ENCODE results near the gene EWSR1. TPM values are rescaled to one million over a fixed set of nuclear protein-coding genes. Genes with fewer than 3 reads are reported as not detected.

The EWSR1 gene
- total RNA-seq, 1 donor from 2014 or later = 281 TPM

DNA sequence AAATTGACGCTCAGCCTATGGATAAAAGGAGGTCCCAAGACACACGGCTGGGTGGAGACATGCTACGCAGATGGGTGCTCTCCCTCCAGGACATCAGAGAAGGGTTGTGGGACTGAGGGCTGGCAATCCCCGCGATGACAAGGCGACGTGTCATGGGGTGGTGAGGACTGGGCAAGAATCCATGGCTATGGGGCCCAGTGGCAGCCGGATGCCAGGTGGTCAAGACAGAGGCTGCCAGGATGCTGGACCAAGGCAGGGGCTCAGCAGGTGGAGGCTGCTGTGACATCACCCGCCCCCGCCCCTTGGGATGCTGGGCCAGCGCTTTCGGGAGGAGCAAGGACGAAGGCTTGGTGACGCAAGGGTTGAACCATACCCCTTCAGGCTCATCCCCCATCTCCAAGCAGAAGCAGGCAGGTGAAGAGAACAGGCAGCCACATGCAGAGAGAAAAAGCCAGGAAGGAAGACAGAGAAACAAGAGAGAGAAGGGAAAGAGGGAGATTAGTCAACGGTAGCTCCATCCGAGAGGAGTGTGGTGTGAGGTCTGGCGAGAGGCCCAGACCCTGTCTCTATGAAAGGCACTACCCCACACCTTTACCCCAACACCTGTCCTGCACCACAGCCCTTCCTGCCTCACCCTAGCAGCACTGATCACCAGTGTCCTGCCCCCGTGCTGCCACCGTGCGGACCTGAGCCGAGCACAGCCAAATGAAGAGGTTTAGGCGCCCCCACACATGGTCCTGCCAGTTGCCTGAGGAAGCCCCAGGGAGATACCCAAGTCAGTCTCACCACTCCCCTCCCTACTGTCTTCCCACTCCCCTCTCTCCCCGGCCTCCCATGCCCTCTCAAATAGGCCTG lies 71.5 kb downstream of the EWSR1 start:
- Histone ChIP-seq H3K36me3 (no peaks in the 10 kb centered on the region), H4K20me1 (ENCODE audit: low read depth) (no peaks in the 10 kb centered on the region), H3F3A (ENCODE audit: low read depth) (no peaks in the 10 kb centered on the region), H3K4me1 (no peaks in the 10 kb centered on the region), H2AFZ (replicated peaks) (no peak overlapping the region), H3K4me3 (no peak overlapping the region), H3K27ac (no peak overlapping the region), H3K4me2 (no peak overlapping the region), H3K9me3 (ENCODE audit: low read depth) (no peaks in the 10 kb centered on the region), H3K79me2 (ENCODE audit: low read depth) (no peaks in the 10 kb centered on the region), H3K27me3 (no peaks in the 10 kb centered on the region), H3K9ac (no peak overlapping the region)
- Mint-ChIP-seq H3K4me1 (peaks cover 4% of the 10 kb centered on the region), H3K36me3 (peaks cover 32% of the 10 kb centered on the region), H3K27me3 (ENCODE audit: insufficient read depth, low read depth) (peaks cover 11% of the 10 kb centered on the region), H3K9me3 (no peaks in the 10 kb centered on the region), H3K27ac (no peak overlapping the region), H3K4me3 (no peak overlapping the region)
- DNase-seq (ENCODE audit: low spot score) = no peak
- no peak for TF ChIP-seq EZH2 (IDR thresholded peaks at IDR 0.05)
- no peak for TF ChIP-seq EZH2phosphoT487 (IDR thresholded peaks at IDR 0.05)
- TF ChIP-seq, protein P1, sequence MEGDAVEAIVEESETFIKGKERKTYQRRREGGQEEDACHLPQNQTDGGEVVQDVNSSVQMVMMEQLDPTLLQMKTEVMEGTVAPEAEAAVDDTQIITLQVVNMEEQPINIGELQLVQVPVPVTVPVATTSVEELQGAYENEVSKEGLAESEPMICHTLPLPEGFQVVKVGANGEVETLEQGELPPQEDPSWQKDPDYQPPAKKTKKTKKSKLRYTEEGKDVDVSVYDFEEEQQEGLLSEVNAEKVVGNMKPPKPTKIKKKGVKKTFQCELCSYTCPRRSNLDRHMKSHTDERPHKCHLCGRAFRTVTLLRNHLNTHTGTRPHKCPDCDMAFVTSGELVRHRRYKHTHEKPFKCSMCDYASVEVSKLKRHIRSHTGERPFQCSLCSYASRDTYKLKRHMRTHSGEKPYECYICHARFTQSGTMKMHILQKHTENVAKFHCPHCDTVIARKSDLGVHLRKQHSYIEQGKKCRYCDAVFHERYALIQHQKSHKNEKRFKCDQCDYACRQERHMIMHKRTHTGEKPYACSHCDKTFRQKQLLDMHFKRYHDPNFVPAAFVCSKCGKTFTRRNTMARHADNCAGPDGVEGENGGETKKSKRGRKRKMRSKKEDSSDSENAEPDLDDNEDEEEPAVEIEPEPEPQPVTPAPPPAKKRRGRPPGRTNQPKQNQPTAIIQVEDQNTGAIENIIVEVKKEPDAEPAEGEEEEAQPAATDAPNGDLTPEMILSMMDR (IDR thresholded peaks at IDR 0.05) = no peak

DNA sequence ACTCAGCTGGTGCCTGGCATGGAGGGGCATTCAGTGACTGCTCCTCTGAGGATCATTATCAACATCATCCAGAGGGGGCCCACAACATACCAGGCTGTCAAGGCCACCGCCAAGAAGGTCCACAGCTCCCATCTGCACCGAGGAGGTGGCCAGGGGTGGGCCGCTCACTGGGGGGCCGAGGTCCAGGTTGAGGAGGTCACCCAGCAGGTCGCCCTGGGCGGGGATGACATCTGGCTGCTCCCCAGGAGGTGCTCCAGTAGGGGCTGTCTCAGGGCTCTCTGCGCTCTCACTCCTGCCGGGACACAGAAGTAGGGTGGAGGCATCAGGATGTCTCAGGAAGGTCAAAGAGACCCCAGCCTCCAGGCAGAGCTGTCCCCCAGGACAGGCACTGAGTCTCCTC lies 72.5 kb downstream of the EWSR1 start:
- no peak overlapping the region for H3K4me3 ChIP-seq
- no peak for DNase-seq (ENCODE audit: low spot score)
- H3K27ac ChIP-seq = no peak overlapping the region
- H3K9me3 ChIP-seq (ENCODE audit: low read depth) = no peaks in the 10 kb centered on the region
- no peak overlapping the region for H3K9ac ChIP-seq
- no peak overlapping the region for H2AFZ ChIP-seq (replicated peaks)
- no peaks in the 10 kb centered on the region for H3K4me1 ChIP-seq
- H3K79me2 ChIP-seq (ENCODE audit: low read depth) = no peaks in the 10 kb centered on the region
- H3K4me3 Mint-ChIP-seq = no peak overlapping the region
- H3F3A ChIP-seq (ENCODE audit: low read depth) = no peaks in the 10 kb centered on the region
- TF ChIP-seq EZH2 (IDR thresholded peaks at IDR 0.05) = no peak
- no peak overlapping the region for H3K27ac Mint-ChIP-seq
- peaks cover 4% of the 10 kb centered on the region for H3K4me1 Mint-ChIP-seq
- H3K9me3 Mint-ChIP-seq = no peaks in the 10 kb centered on the region
- peaks cover 11% of the 10 kb centered on the region for H3K27me3 Mint-ChIP-seq (ENCODE audit: insufficient read depth, low read depth)
- peaks cover 28% of the 10 kb centered on the region for H3K36me3 Mint-ChIP-seq
- no peaks in the 10 kb centered on the region for H4K20me1 ChIP-seq (ENCODE audit: low read depth)
- H3K36me3 ChIP-seq = no peaks in the 10 kb centered on the region
- H3K27me3 ChIP-seq = no peaks in the 10 kb centered on the region
- H3K4me2 ChIP-seq = no peak overlapping the region

DNA sequence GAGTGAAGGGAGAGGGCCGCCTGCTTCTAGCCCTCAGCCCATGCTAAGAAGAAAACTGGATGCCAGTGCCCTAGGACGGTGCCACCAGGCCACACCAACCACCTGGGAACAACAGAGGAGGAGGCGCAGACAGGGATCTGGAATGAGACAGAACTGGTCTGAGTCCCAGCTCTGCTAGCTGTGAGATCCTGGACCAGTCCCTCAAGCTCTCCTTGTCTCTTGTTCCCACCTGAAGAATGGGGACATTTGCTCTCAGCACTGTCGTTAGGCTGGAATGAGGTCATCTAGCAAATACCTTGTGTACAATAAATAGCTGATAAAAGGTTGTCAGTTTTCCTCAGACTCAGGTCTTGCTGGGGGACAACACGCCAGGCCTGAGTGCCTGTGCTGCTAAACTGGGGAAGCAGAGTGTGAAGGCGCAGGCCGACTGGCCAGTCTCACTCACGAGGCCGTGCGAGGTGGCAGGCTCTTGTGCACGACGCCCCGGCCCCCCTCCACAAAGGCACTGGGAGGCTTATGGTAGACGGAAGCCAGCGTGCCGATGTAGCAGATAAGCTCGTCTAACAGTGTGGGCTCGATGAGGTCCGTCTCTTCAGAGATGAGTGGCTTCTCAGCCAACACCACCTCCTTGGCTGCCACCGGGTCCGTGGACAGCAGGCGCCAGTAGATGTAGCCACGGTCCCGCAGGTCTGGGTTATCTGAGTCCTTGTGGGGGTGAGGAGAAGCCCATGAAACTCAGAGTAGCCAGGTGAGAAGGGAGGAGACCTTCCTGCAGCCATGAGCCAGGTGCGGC lies 73.2 kb downstream of the EWSR1 start:
- no peaks in the 10 kb centered on the region for H3K27me3 ChIP-seq
- Mint-ChIP-seq H3K36me3 (peaks cover 29% of the 10 kb centered on the region), H3K4me3 (no peak overlapping the region), H3K27me3 (ENCODE audit: insufficient read depth, low read depth) (peaks cover 9% of the 10 kb centered on the region), H3K4me1 (peaks cover 6% of the 10 kb centered on the region), H3K27ac (no peak overlapping the region), H3K9me3 (no peaks in the 10 kb centered on the region)
- no peak overlapping the region for H3K9ac ChIP-seq
- no peaks in the 10 kb centered on the region for H3K79me2 ChIP-seq (ENCODE audit: low read depth)
- peaks cover 4% of the 10 kb centered on the region for H4K20me1 ChIP-seq (ENCODE audit: low read depth)
- no peak overlapping the region for H3K4me3 ChIP-seq
- no peaks in the 10 kb centered on the region for H3K4me1 ChIP-seq
- H3F3A ChIP-seq (ENCODE audit: low read depth) = no peaks in the 10 kb centered on the region
- H3K9me3 ChIP-seq (ENCODE audit: low read depth) = no peaks in the 10 kb centered on the region
- no peaks in the 10 kb centered on the region for H3K36me3 ChIP-seq
- TF ChIP-seq EZH2phosphoT487 (IDR thresholded peaks at IDR 0.05) = no peak
- TF ChIP-seq, protein P1 (IDR thresholded peaks at IDR 0.05) = no peak
- TF ChIP-seq EZH2 (IDR thresholded peaks at IDR 0.05) = no peak
- no peak overlapping the region for H3K27ac ChIP-seq
- DNase-seq (ENCODE audit: low spot score) = no peak
- H2AFZ ChIP-seq (replicated peaks) = no peak overlapping the region
- no peak overlapping the region for H3K4me2 ChIP-seq

DNA sequence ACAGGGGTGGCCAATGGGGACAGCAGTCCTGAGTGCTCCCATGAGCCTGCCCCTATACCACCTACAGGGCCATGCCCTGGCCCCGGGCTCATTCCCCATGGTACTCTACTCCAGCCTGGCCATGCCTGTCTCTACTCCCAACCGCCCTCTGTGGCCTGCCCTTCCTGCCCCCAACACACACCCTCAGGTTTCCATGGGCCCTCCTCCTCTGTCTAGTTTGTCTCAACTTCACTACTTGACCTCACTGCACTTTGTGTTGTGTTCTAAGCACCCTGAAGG lies 73.7 kb downstream of the EWSR1 start:
- H3K4me2 ChIP-seq = no peak overlapping the region
- peaks cover 6% of the 10 kb centered on the region for H4K20me1 ChIP-seq (ENCODE audit: low read depth)
- Mint-ChIP-seq H3K4me3 (no peak overlapping the region), H3K27me3 (ENCODE audit: insufficient read depth, low read depth) (peaks cover 9% of the 10 kb centered on the region), H3K9me3 (no peaks in the 10 kb centered on the region), H3K27ac (no peak overlapping the region), H3K36me3 (peaks cover 26% of the 10 kb centered on the region), H3K4me1 (peaks cover 12% of the 10 kb centered on the region)
- H3K27me3 ChIP-seq = no peaks in the 10 kb centered on the region
- no peaks in the 10 kb centered on the region for H3K9me3 ChIP-seq (ENCODE audit: low read depth)
- no peak overlapping the region for H2AFZ ChIP-seq (replicated peaks)
- no peaks in the 10 kb centered on the region for H3K36me3 ChIP-seq
- TF ChIP-seq, protein P1 (IDR thresholded peaks at IDR 0.05) = no peak
- TF ChIP-seq EZH2phosphoT487 (IDR thresholded peaks at IDR 0.05) = no peak
- no peak for TF ChIP-seq EZH2 (IDR thresholded peaks at IDR 0.05)
- no peaks in the 10 kb centered on the region for H3K79me2 ChIP-seq (ENCODE audit: low read depth)
- DNase-seq (ENCODE audit: low spot score) = no peak
- no peak overlapping the region for H3K4me3 ChIP-seq
- H3K9ac ChIP-seq = no peak overlapping the region
- H3F3A ChIP-seq (ENCODE audit: low read depth) = no peaks in the 10 kb centered on the region
- H3K4me1 ChIP-seq = peaks cover 2% of the 10 kb centered on the region
- no peak overlapping the region for H3K27ac ChIP-seq
